A549 (cell line): ENCODE results near the gene INPP5A. TPM values are rescaled to one million over a fixed set of nuclear protein-coding genes. Genes with fewer than 3 reads are reported as not detected.

Source experiments
- ATAC-seq, 2 experiments: fragments of 200-7000 bp in 1 of 2; fragments of >200 bp in 1 of 2; cut with Nextera tagmentation in 1 of 2; cut with Tn5 transposase in 1 of 2; 3 replicates each; pipeline versions ENCODE4 v1.8.0 to v1.9.1; 2018 to 2020; ENCODE audit warnings: mild to moderate bottlenecking in 1 of 2, moderate library complexity in 1 of 2
- CTCF ChIA-PET: fragments of 300-600 bp; sonication (Branson Sonifier 250); formaldehyde crosslinking; extraction: SDS; loops from one replicate; lab custom pipeline; 2021; ENCODE audit warnings: antibody characterized with exemption, inconsistent platforms; lab: Yijun Ruan, JAX
- POLR2A ChIA-PET: fragments of 350-600 bp; formaldehyde crosslinking; extraction: SDS; loops from one replicate; lab custom pipeline; 2021; ENCODE audit warnings: antibody characterized with exemption, inconsistent platforms; lab: Yijun Ruan, JAX
- DNase-seq, 2 experiments: peaks; one replicate each; pipeline versions ENCODE4 v3.0.0 to v3.0.0-alpha.2; 2011 to 2016; ENCODE audit warnings: low read depth in 1 of 2, low spot score in 1 of 2
- FAIRE-seq: peaks from 2 replicates; lab custom pipeline; 2011; peaks lifted over from hg19 to GRCh38; lab: Jason Lieb, UNC
- H3K27ac ChIP-seq, 2 experiments: fragments of >200 bp; sonication (Bioruptor Twin); formaldehyde crosslinking; 3 replicates each; pipeline ENCODE4 v1.5.1; 2016 to 2017
- H3K4me1 ChIP-seq: fragments of >200 bp; sonication (Bioruptor Twin); formaldehyde crosslinking; 3 replicates; pipeline ENCODE4 v1.6.1; 2016
- H3K4me2 ChIP-seq: fragments of >200 bp; sonication (Bioruptor Twin); formaldehyde crosslinking; 3 replicates; pipeline ENCODE4 v1.6.1; 2016
- H3K4me3 ChIP-seq: fragments of >200 bp; sonication (Bioruptor Twin); formaldehyde crosslinking; 3 replicates; pipeline ENCODE4 v1.5.1; 2016
- H3K9me3 ChIP-seq: fragments of >200 bp; sonication (Bioruptor Twin); formaldehyde crosslinking; 3 replicates; pipeline ENCODE4 v1.6.1; 2016
- BHLHE40 ChIP-seq: IDR thresholded peaks from 2 replicates; pipeline ENCODE4 v1.6.1; 2012; ENCODE audit warnings: low read depth, low read length, inconsistent platforms
- CBX2 ChIP-seq: fragments of 200-600 bp; sonication (generic); IDR thresholded peaks from 2 replicates; pipeline ENCODE4 v1.6.1; 2016; ENCODE audit warnings: low read depth, mild to moderate bottlenecking, borderline replicate concordance
- CEBPB ChIP-seq, 2 experiments: fragments of >200 bp in 1 of 2; sonication (Bioruptor Twin) in 1 of 2; formaldehyde crosslinking in 1 of 2; IDR thresholded peaks; 2 replicates each; pipeline ENCODE4 v1.6.1; 2012 to 2016
- CHD4 ChIP-seq: fragments of 200-600 bp; sonication (generic); IDR thresholded peaks from 2 replicates; pipeline ENCODE4 v1.6.1; 2016; ENCODE audit warnings: antibody characterized with exemption, mild to moderate bottlenecking, borderline replicate concordance
- ELK1 ChIP-seq: fragments of 150-350 bp; IDR thresholded peaks from 2 replicates; pipeline ENCODE4 v1.6.1; 2014; ENCODE audit warnings: low read depth, mild to moderate bottlenecking, low read length
- ESRRA ChIP-seq: fragments of 150-350 bp; IDR thresholded peaks from 2 replicates; pipeline ENCODE4 v1.6.1; 2014; ENCODE audit warnings: mild to moderate bottlenecking, low read length, borderline replicate concordance
- FOSL2 ChIP-seq, 2 experiments: fragments of 450-650 bp in 1 of 2; fragments of >200 bp in 1 of 2; sonication (Bioruptor Twin) in 1 of 2; formaldehyde crosslinking; IDR thresholded peaks; 2 replicates each; pipeline versions ENCODE4 v1.5.0 to v1.6.1; 2016 to 2020; ENCODE audit warnings: mild to moderate bottlenecking in 1 of 2, moderate library complexity in 1 of 2
- GATA3 ChIP-seq: IDR thresholded peaks from 2 replicates; pipeline ENCODE4 v1.6.1; 2012; ENCODE audit warnings: borderline replicate concordance
- HDAC2 ChIP-seq: fragments of 200-600 bp; sonication (generic); IDR thresholded peaks from 2 replicates; pipeline ENCODE4 v1.6.1; 2016
- HES2 ChIP-seq: fragments of >200 bp; sonication (Bioruptor Twin); formaldehyde crosslinking; IDR thresholded peaks from 2 replicates; pipeline ENCODE4 v1.6.1; 2016
- HOXB13 ChIP-seq: fragments of 250-450 bp; sonication (Bioruptor Pico); IDR thresholded peaks from 2 replicates; pipeline ENCODE4 v1.5.0; 2020; ENCODE audit warnings: low read depth, mild to moderate bottlenecking, moderate library complexity
- JUN ChIP-seq, 2 experiments: fragments of >200 bp; sonication (Bioruptor Twin); formaldehyde crosslinking; IDR thresholded peaks; 2 replicates in 1 of 2; 3 replicates in 1 of 2; pipeline ENCODE4 v1.6.1; 2016 to 2017
- JUNB ChIP-seq: fragments of >200 bp; sonication (Bioruptor Twin); formaldehyde crosslinking; IDR thresholded peaks from 2 replicates; pipeline ENCODE4 v1.6.1; 2016
- KDM1A ChIP-seq: fragments of 200-600 bp; sonication (generic); IDR thresholded peaks from 2 replicates; pipeline ENCODE4 v1.6.1; 2016; ENCODE audit warnings: low read depth, mild to moderate bottlenecking
- MAZ ChIP-seq: fragments of 150-350 bp; IDR thresholded peaks from 2 replicates; pipeline ENCODE4 v1.6.1; 2014; ENCODE audit warnings: antibody characterized with exemption, low read depth, low read length, borderline replicate concordance
- MYC ChIP-seq: IDR thresholded peaks from 2 replicates; pipeline ENCODE4 v1.6.1; 2012; ENCODE audit warnings: mild to moderate bottlenecking, inconsistent platforms, low read length, improper control_type of control experiment, borderline replicate concordance
- NPAS2 ChIP-seq: fragments of 250-450 bp; sonication (Bioruptor Pico); IDR thresholded peaks from 2 replicates; pipeline ENCODE4 v1.8.0; 2022; ENCODE audit warnings: mild to moderate bottlenecking, moderate library complexity, borderline replicate concordance
- PHF8 ChIP-seq: fragments of 200-600 bp; sonication (generic); IDR thresholded peaks from 2 replicates; pipeline ENCODE4 v1.6.1; 2016; ENCODE audit warnings: low read depth, mild to moderate bottlenecking, antibody characterized with exemption, moderate library complexity, borderline replicate concordance
- POLR2A ChIP-seq: IDR thresholded peaks from 2 replicates; pipeline ENCODE4 v1.6.1; 2012; ENCODE audit warnings: mild to moderate bottlenecking, low read length
- POLR2AphosphoS2 ChIP-seq: conservative IDR thresholded peaks from 2 replicates; pipeline ENCODE4 v1.6.1; 2012; ENCODE audit warnings: low read length, improper control_type of control experiment, inconsistent platforms
- TFCP2L1 ChIP-seq: fragments of 250-450 bp; sonication (Bioruptor Pico); IDR thresholded peaks from 2 replicates; pipeline ENCODE4 v1.5.0; 2021; ENCODE audit warnings: mild to moderate bottlenecking
- ZFP36 ChIP-seq: fragments of 450-650 bp; IDR thresholded peaks from 2 replicates; pipeline ENCODE4 v1.6.1; 2014; ENCODE audit warnings: borderline replicate concordance; ENCODE audit not compliant: partially characterized antibody
- WGBS: methylation state at CpG from one replicate; pipeline ENCODE4 v1.1.6; 2017; ENCODE audit errors: missing lambda C conversion rate; 5-methylcytosine and 5-hydroxymethylcytosine counted together
- polyA plus RNA-seq, 4 experiments: library from polyadenylated mRNA; depleted of rRNA in 3 of 4; stranded (reverse); fragments of >200 nt; fragmentation: RNase III in 1 of 4; extraction: RNeasy Plus Mini Kit Qiagen cat#74134 plus additional on column Dnase treatment in 1 of 4; gene quantifications; 2 replicates in 3 of 4; 3 replicates in 1 of 4; pipeline ENCODE4 v1.2.3, GENCODE V29; 2011 to 2017

The INPP5A gene
- polyA plus RNA-seq, 2 of the 4 experiments (the other 2 are of a cell fraction): 13.7 to 15.1 TPM

DNA sequence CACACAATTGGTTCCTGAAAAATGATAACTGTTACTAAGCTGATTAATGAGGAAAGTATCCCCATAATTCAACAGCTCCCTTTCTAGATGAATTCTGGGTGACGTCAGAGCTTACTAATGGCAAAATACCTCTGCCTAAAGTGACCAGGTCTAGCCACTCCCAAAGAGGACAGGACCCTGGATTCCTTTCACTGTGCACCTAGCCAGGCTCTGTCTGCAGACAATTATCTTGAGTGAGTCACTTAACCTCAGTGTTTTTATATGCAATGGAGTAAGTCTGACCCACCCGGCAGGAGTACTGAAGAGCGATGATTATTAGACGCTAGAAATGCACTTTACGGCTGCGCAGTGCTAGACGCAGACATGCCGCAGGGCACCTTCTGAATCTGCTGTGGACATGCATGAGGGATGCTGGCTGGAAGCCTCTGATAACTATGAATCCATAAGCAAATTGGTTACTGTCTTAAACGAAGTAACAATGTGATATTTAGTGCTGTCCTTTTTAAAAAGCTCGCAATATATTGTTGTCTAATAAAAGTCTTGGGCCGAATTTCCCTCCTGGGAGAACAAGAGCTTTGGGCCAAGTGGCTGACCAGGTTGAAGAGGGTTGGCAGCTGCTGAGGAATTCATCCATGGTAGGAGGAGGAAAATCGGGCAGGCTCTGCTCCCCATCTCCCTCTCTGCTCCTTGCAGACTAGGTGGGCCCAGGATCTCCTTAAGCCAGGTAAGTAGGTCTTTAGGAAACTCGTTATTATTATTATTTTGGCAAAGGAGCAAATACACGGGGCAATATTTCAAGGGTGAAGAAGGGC, 4.6 kb upstream of the INPP5A start:
- POLR2A ChIA-PET: no interaction called here
- no peak overlapping the region for H3K4me3 ChIP-seq
- no peak for ATAC-seq

GRCh38 chr10:132533571-132534260, 3.9 kb upstream of the INPP5A start:
- WGBS: 91% methylated on average over 11 of the region's 12 CpGs
- no peak overlapping the region for H3K27ac ChIP-seq
- H3K9me3 ChIP-seq: peaks cover 5% of the 10 kb centered on the region; the same call in 1 of the 3 replicates
- H3K4me1 ChIP-seq: peaks cover 24% of the 10 kb centered on the region
- POLR2A ChIA-PET: no interaction called here
- no peak overlapping the region for H3K4me2 ChIP-seq
- ATAC-seq (no peak), FAIRE-seq (no peak)
- TF ChIP-seq ZFP36: no peak
- TF ChIP-seq POLR2A: no peak
- no peak for TF ChIP-seq MAZ
- TF ChIP-seq MYC: no peak
- no peak for TF ChIP-seq TFCP2L1 (CRISPR knock-in tag)
- no peak for TF ChIP-seq FOSL2 (IDR thresholded peaks at IDR 0.05)
- no peak for TF ChIP-seq FOSL2 (CRISPR knock-in tag; IDR thresholded peaks at IDR 0.05)
- no peak for TF ChIP-seq HOXB13
- TF ChIP-seq POLR2AphosphoS2: no peak
- no peak for TF ChIP-seq JUN (IDR thresholded peaks at IDR 0.05)
- no peak for TF ChIP-seq BHLHE40
- no peak for TF ChIP-seq CHD4
- no peak for TF ChIP-seq NPAS2 (CRISPR knock-in tag)
- no peak for TF ChIP-seq CEBPB (IDR thresholded peaks at IDR 0.05)
- no peak for TF ChIP-seq ELK1
- no peak for TF ChIP-seq JUNB
- no peak for TF ChIP-seq ESRRA
- no peak for TF ChIP-seq KDM1A
- no peak for TF ChIP-seq GATA3
- no peak for TF ChIP-seq PHF8
- TF ChIP-seq HDAC2: no peak
- TF ChIP-seq, all 56 proteins: peak for 0
- no peak overlapping the region for H3K4me3 ChIP-seq
- no peak for DNase-seq
- CTCF ChIA-PET: interaction anchor here (1.2 to 3.7 kb wide), 2 partner anchors 14 to 74 kb away, joined by 3 to 20 read pairs; no protein-coding TSS in a partner anchor

More for the DNA sequence above, 4.6 kb upstream of the INPP5A start:
- CTCF ChIA-PET: interaction anchor here (1.0 to 3.7 kb wide), 4 partner anchors 13 to 106 kb away, joined by 3 to 20 read pairs (median 3); no protein-coding TSS in a partner anchor
- Histone ChIP-seq H3K4me1 (peaks cover 18% of the 10 kb centered on the region), H3K9me3 (peaks cover 5% of the 10 kb centered on the region; the same call in 1 of the 3 replicates), H3K4me2 (peak overlapping the region; percentile 10; the same call in 1 of the 3 replicates), H3K27ac (no peak overlapping the region)
- TF ChIP-seq CBX2: no peak
- no peak for TF ChIP-seq HES2
- no peak for TF ChIP-seq TFCP2L1 (CRISPR knock-in tag)
- WGBS: 75% methylated on average over 14 of the region's 14 CpGs
- DNase-seq: peak in 1 of 2 experiments; percentile 32
- FAIRE-seq: no peak
